ENCODE data around the gene NTPCR. TPM values are rescaled to one million over a fixed set of nuclear protein-coding genes. Genes with fewer than 3 reads are reported as not detected.

Gene NTPCR
- total and polyA plus RNA-seq, 2 donors (not counting 3 experiments of a cell fraction or from before 2014, with no cell fraction given): 13.2 to 35.3 TPM

DNA sequence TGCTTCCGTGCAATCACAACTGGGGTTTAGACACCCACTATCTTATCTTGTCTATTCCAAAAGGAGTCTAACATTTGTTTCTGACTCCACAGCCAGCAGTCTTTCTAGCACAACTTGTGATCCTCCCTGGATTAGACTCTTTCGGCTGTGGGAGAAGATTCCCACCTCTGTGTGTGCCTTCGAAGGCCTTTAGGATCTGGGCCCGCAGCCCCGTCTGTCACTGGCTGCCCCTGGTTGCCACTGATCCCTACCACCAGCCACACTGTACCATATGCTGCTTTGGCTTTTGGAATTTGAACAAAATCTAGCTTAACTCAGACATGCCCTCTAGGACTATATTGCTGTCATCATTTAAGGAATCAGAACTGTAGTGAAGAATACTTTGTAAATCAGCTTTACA, 18.0 kb downstream of the NTPCR start:
- Histone ChIP-seq H3K9ac (replicated peaks; ENCODE audit: extremely low read depth, insufficient read depth, low read length) (no peak overlapping the region), H4K20me1 (replicated peaks; ENCODE audit: control insufficient read depth, extremely low read depth, insufficient read depth, low read length) (no peaks in the 10 kb centered on the region), H3K9me1 (replicated peaks; ENCODE audit: control insufficient read depth, extremely low read depth, insufficient read depth, low read length) (no peaks in the 10 kb centered on the region), H3K4me2 (ENCODE audit: insufficient read depth, low read length) (no peak overlapping the region), H3K4me3 (replicated peaks in 1 of 3; ENCODE audit: insufficient read depth in 1 of 3, low read depth in 1 of 3, low read length in 3 of 3) (no peak overlapping the region), H3K4me1 (ENCODE audit: control insufficient read depth, extremely low read depth, insufficient read depth, low read length) (peaks cover 7% of the 10 kb centered on the region), H3K27me3 (ENCODE audit: control insufficient read depth in 2 of 2, insufficient read depth in 2 of 2, low read length in 2 of 2) (no peaks in the 10 kb centered on the region), H3K9me3 (replicated peaks; ENCODE audit: control insufficient read depth, insufficient read depth, low read length) (no peaks in the 10 kb centered on the region), H3K27ac (ENCODE audit: insufficient read depth, low read depth, low read length) (no peak overlapping the region), H2AFZ (ENCODE audit: low read depth, low read length) (no peak overlapping the region), H3K79me2 (ENCODE audit: control insufficient read depth, insufficient read depth, low read length) (no peaks in the 10 kb centered on the region), H3K36me3 (ENCODE audit: control insufficient read depth in 2 of 2, extremely low read depth in 1 of 2, insufficient read depth in 2 of 2, low read length in 2 of 2) (peaks cover 2 to 3% of the 10 kb centered on the region in 2 experiments)
- intact Hi-C loops (cut with micrococcal nuclease) (no loop called here), dilution Hi-C loops (cut with MboI; ENCODE audit: extremely low pct_ligation_motif_present, low sequenced_read_pairs) (no loop called here)
- BruUV-seq (replicated peaks): no TSS peak
- ChIA-PET CTCF (interaction anchor here (1.1 to 1.4 kb wide), 2 partner anchors 16 to 273 kb away, joined by 3 to 7 read pairs; no protein-coding TSS in a partner anchor), POLR2A (interaction anchor here (0.6 kb wide), 1 partner anchor 1144 kb away, joined by 3 read pairs; no protein-coding TSS in a partner anchor)
- DNase-seq (ENCODE audit: low read depth, low spot score) (no peak), FAIRE-seq (no peak)
- TF ChIP-seq, protein P1, sequence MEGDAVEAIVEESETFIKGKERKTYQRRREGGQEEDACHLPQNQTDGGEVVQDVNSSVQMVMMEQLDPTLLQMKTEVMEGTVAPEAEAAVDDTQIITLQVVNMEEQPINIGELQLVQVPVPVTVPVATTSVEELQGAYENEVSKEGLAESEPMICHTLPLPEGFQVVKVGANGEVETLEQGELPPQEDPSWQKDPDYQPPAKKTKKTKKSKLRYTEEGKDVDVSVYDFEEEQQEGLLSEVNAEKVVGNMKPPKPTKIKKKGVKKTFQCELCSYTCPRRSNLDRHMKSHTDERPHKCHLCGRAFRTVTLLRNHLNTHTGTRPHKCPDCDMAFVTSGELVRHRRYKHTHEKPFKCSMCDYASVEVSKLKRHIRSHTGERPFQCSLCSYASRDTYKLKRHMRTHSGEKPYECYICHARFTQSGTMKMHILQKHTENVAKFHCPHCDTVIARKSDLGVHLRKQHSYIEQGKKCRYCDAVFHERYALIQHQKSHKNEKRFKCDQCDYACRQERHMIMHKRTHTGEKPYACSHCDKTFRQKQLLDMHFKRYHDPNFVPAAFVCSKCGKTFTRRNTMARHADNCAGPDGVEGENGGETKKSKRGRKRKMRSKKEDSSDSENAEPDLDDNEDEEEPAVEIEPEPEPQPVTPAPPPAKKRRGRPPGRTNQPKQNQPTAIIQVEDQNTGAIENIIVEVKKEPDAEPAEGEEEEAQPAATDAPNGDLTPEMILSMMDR (IDR thresholded peaks at IDR 0.05; ENCODE audit: extremely low read depth in 1 of 2, insufficient read depth in 1 of 2, low read depth in 1 of 2, low read length in 2 of 2): no peak
- TF ChIP-seq GATA2 (IDR thresholded peaks at IDR 0.05; ENCODE audit: insufficient read depth, insufficient read length, low read depth, low read length): no peak
- no peak for TF ChIP-seq POLR2AphosphoS5 (IDR thresholded peaks at IDR 0.05; ENCODE audit: insufficient read depth, low read depth, low read length)
- no peak for TF ChIP-seq FOS (IDR thresholded peaks at IDR 0.05; ENCODE audit: borderline replicate concordance, insufficient read depth, low read length)
- no peak for TF ChIP-seq JUN (IDR thresholded peaks at IDR 0.05; ENCODE audit: borderline replicate concordance, insufficient read depth, insufficient read length, low read depth)
- TF ChIP-seq MYC (IDR thresholded peaks at IDR 0.05; ENCODE audit: low read depth, low read length): no peak
- TF ChIP-seq EZH2 (IDR thresholded peaks at IDR 0.05; ENCODE audit: borderline replicate concordance, low read depth, low read length, severe bottlenecking): no peak
- TF ChIP-seq POLR2A (IDR thresholded peaks at IDR 0.05; ENCODE audit: low read depth, low read length): no peak
- TF ChIP-seq, protein P2, sequence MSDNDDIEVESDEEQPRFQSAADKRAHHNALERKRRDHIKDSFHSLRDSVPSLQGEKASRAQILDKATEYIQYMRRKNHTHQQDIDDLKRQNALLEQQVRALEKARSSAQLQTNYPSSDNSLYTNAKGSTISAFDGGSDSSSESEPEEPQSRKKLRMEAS (IDR thresholded peaks at IDR 0.05; ENCODE audit: insufficient read depth, insufficient read length): no peak
